Frontal cortex (tissue), 4 donors: ENCODE results near the gene D2HGDH. TPM values are rescaled to one million over a fixed set of nuclear protein-coding genes. Genes with fewer than 3 reads are reported as not detected.
"Not testable (repeated sequence)": the region's sequence is repeated elsewhere in the genome, so short reads cannot be mapped to it uniquely, and the experiment has no call there.

Experiments
- DNase-seq, 2 donors: peaks; one replicate each; pipeline ENCODE4 v3.0.0; 2012; ENCODE audit warnings: low spot score in 2 of 2
- FAIRE-seq: peaks from 2 replicates; lab custom pipeline; 2012; peaks lifted over from hg19 to GRCh38; lab: Jason Lieb, UNC
- total RNA-seq: library from RNA; depleted of rRNA; stranded (reverse); fragments of >200 nt; gene quantifications from one replicate; pipeline ENCODE4 v1.2.3, GENCODE V29; 2014
- donor health status: control.
- donor health status: control.
- donor health status: control.

D2HGDH gene
- total RNA-seq, 1 donor from 2014 or later = 9.4 TPM

GRCh38 chr2:241800198-241800903, 65.9 kb downstream of the D2HGDH start:
- not testable (repeated sequence) for FAIRE-seq
- DNase-seq = peak in 1 of 2 donors; percentile 6

- DNase-seq (peak in 1 of 2 donors; percentile 7), FAIRE-seq (no peak)
These were observed 67.4 kb downstream of the D2HGDH start for GRCh38 chr2:241801611-241802420.

- FAIRE-seq (no peak), DNase-seq (no peak)
These were observed 68.2 kb downstream of the D2HGDH start for GRCh38 chr2:241802421-241803318.

GRCh38 chr2:241803387-241804325, 69.2 kb downstream of the D2HGDH start:
- DNase-seq (peak in 1 of 2 donors; percentile 73), FAIRE-seq (no peak)

- FAIRE-seq (no peak), DNase-seq (peak in 1 of 2 donors; percentile 25)
These were observed 70.1 kb downstream of the D2HGDH start for GRCh38 chr2:241804326-241805229.

- DNase-seq, FAIRE-seq: not testable (repeated sequence)
These were observed 71.8 kb downstream of the D2HGDH start for GRCh38 chr2:241806217-241806616.

GRCh38 chr2:241808051-241808720, 73.8 kb downstream of the D2HGDH start:
- FAIRE-seq (no peak), DNase-seq (no peak)

- FAIRE-seq = no peak
- peak in 1 of 2 donors; percentile 12 for DNase-seq
These were observed 74.4 kb downstream of the D2HGDH start, which contains the start of gene NEU4 for GRCh38 chr2:241808721-241809382. TSS of gene NEU4 (plus strand) at chr2:241809193. CDS start at chr2:241814485, 5,292 bp downstream.

GRCh38 chr2:241809383-241810306, 75.2 kb downstream of the D2HGDH start:
- DNase-seq (peak in 1 of 2 donors; percentile 17), FAIRE-seq (no peak)

- DNase-seq (peak; percentile 47 to 71), FAIRE-seq (no peak)
These were observed 76.1 kb downstream of the D2HGDH start for GRCh38 chr2:241810307-241811200.

- DNase-seq (peak; percentile 69 to 75), FAIRE-seq (no peak)
These were observed 76.9 kb downstream of the D2HGDH start for GRCh38 chr2:241811201-241811951.

GRCh38 chr2:241811952-241812729, 77.7 kb downstream of the D2HGDH start:
- DNase-seq (peak in 1 of 2 donors; percentile 18), FAIRE-seq (no peak)
